Fibroblast of villous mesenchyme (primary cell): ENCODE data around the gene MOGAT2. TPM values are rescaled to one million over a fixed set of nuclear protein-coding genes. Genes with fewer than 3 reads are reported as not detected.

Experiments
- DNase-seq: peaks from one replicate; pipeline ENCODE4 v3.0.0-alpha.2; 2010; ENCODE audit warnings: low read depth
- H3K4me3 ChIP-seq: 2 replicates; pipeline ENCODE4 v1.5.1; 2011; ENCODE audit warnings: low read depth, mild to moderate bottlenecking, low read length
- total RNA-seq: library from RNA; depleted of rRNA; stranded (reverse); fragments of >200 nt; gene quantifications from 2 replicates; pipeline ENCODE4 v1.2.3, GENCODE V29; 2012
- TF ChIP-seq, protein P1 (sequence below): IDR thresholded peaks from 2 replicates; pipeline ENCODE4 v1.5.1; 2012; ENCODE audit warnings: low read depth, mild to moderate bottlenecking, low read length; ENCODE audit not compliant: insufficient read depth

Gene MOGAT2
- total RNA-seq, 1 donor, result not detected

DNA sequence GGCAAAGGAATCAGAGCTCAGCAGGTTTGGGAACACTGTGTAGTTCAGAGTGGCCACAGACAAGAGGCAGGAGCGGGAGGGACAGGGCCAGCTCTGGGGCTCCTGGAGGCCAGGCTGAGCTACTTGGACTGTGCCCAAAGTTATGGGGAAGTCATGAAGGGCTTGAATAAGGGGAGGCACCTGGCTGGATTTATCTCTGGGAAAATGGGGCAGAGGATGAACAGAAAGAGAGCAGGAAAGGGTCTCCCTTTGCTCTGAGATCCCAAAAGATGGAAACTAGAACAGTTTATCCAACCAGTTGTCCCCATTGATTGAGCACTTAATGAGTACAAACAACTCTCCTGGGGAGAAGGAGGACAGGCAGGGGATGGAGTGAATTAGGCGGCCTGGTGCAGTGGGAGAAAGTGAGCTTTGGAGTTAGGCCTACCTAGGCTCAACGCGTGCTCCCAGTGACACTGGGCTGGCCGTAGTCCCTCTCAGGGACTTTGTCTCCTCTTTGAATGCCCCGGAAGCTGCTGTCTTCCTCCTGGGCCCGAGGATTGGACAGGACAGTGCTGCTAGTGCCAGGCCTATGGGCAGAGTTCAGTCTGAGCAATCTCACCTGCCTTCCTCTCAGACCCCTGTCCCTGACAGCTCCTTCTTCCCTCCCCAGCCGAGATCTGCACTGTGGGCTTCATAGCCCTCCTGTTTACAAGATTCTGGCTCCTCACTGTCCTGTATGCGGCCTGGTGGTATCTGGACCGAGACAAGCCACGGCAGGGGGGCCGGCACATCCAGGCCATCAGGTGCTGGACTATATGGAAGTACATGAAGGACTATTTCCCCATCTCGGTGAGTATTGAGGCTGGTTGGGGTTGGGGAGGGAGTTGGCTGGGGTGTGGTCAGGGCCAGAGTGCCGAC lies 2.0 kb downstream of the MOGAT2 start:
- DNase-seq, result no peak
- TF ChIP-seq, protein P1, sequence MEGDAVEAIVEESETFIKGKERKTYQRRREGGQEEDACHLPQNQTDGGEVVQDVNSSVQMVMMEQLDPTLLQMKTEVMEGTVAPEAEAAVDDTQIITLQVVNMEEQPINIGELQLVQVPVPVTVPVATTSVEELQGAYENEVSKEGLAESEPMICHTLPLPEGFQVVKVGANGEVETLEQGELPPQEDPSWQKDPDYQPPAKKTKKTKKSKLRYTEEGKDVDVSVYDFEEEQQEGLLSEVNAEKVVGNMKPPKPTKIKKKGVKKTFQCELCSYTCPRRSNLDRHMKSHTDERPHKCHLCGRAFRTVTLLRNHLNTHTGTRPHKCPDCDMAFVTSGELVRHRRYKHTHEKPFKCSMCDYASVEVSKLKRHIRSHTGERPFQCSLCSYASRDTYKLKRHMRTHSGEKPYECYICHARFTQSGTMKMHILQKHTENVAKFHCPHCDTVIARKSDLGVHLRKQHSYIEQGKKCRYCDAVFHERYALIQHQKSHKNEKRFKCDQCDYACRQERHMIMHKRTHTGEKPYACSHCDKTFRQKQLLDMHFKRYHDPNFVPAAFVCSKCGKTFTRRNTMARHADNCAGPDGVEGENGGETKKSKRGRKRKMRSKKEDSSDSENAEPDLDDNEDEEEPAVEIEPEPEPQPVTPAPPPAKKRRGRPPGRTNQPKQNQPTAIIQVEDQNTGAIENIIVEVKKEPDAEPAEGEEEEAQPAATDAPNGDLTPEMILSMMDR, result no peak
- no peak overlapping the region for H3K4me3 ChIP-seq

DNA sequence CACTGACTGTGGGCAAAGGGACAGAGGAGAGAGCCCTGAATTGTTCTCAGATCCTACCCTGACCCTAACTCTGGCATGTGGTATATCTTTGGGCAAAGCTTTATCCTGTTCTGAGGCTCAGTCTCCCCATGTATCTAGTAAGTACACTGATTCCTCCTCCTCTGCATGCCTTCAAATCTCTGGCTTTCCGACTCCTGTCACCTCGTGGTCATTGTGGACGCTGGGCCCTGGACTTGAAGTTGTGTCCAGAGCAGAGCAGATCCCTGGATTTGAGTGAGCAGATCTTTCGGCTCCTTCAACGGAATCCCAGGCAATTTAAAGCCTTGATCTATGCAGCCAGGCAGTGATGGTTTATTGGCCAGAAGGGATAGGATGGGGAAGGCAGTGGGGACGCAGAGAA lies 3.0 kb downstream of the MOGAT2 start:
- TF ChIP-seq, protein P1, result no peak
- H3K4me3 ChIP-seq, result no peak overlapping the region
- DNase-seq, result no peak

DNA sequence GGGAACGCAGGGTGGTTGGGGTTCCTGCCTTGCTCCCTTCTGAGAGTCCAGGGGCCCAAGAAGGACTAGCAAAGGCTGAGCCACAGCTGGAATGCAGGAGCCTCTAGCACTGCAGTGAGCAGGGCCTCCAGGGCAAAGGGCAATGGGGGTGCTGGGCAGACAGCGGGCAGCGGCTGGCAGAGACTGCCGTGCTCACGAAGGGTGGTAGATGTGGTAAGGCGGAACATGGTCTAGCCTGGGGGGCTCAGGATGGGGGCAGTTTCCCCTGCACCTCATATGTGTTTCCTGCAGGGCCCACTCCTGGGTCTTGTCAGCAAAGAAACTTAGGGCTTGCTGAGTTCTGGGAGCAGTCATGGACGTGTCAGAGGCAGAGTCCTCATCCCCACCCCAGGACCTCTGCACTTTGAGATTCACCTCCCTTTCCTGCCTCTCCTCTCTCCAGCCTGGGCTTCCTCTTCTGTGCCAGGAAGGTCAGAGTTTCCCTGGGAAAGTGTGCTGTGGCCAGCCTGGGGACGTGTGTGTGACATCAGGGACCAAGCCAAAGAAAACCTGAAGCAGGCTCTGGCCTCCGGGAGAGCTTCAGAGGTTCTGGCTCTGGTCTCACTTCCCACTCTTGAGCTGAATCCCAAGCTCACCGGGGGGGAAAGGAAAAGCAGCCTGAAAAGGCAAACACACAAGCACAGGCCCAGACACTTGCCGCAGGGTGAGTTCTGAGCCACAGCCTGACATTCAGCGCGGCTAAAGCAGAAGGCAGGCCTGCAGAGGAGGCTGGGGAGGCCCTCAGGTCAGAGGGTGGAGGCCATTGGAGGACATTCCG lies 4.4 kb downstream of the MOGAT2 start:
- TF ChIP-seq, protein P1, result no peak
- no peak overlapping the region for H3K4me3 ChIP-seq
- DNase-seq, result no peak

DNA sequence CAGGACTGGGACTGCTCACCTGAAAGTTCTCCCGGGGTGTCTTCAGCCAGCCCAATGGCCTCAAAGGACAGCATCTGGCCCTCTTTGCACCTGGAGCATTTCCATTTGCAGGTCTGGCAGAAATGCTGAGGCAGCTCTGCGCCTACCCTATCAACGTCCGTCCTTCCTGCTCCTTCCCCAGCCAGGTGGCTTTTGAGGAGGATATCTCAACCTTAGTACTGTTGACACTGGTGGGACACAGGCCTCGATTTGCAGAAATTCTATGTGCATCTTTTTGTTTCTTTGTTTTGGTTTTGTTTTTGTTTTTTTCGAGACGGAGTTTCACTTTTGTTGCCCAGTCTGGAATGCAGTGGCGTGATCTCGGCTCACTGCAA lies 5.0 kb downstream of the MOGAT2 start:
- DNase-seq, result no peak
- TF ChIP-seq, protein P1, result no peak
- H3K4me3 ChIP-seq, result no peak overlapping the region

DNA sequence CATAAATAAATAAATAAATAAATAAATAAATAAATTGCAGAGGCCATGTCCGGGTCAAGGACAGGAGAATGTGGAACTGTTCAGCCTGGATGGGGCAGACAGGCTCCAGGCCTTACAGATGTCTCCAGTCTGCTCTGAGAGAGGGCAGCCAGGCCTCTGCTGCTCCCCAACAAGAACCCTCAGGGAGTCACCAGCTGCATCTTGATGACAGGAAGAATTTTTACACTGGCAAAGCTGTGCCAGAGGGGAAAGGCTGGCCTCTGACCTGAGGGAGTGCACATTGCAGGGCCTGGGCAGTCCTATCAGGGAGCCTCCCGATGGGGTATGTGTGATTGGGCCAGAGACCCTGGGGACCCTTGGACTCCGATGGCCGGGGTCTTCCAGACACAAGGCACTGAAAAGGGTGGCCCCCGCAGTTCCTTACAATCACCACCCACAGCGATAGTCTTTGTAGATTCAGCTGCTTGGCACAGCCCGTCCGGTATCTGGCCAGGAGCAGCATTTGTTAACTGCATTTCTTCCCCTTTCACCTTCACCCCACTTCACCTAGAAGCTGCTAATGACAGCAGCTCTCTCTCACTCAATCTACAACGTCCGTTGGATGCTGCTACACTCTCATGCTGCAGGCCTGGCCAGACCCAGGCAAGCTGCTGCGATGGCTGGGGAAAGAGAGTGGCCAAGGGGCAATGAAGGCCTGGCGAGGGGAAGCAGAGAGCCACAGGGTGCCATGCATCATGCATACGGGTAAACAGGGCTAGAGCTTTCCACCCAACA lies 8.1 kb downstream of the MOGAT2 start:
- TF ChIP-seq, protein P1, result no peak
- DNase-seq, result no peak
- no peak overlapping the region for H3K4me3 ChIP-seq

DNA sequence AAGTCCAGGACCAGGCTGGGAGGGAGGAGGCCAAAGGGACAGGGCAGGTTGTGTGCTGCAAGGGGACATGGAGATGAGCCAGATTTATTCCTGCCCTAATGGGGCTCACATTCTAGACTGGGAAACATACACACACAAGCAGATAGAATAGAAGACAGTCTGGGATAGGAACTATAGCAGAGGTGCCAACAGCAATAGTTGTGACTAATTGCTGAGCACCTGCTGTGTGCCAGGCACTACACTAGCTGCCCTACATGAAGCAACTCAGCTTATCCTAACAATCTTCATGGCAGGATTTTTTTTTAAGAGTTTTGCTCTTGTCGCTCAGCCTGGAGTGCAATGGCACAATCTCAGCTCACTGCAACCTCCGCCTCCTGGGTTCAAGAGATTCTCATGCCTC lies 11.4 kb downstream of the MOGAT2 start:
- TF ChIP-seq, protein P1, result no peak
- no peak for DNase-seq
- H3K4me3 ChIP-seq, result no peak overlapping the region
